Endothelial cell of umbilical vein (primary cell): Measurements from ENCODE around the gene CLIC4. TPM values are rescaled to one million over a fixed set of nuclear protein-coding genes. Genes with fewer than 3 reads are reported as not detected.

ENCODE experiments used
- BruUV-seq: library from RNA; stranded (reverse); fragments of 400-500 nt; replicated peaks from 2 replicates; lab custom pipeline; 2021; lab: Mats Ljungman, UMichigan
- CTCF ChIA-PET: fragments of 300-600, 350-600 bp; sonication (Branson Sonifier 250); formaldehyde crosslinking; loops from one replicate; lab custom pipeline; 2021; ENCODE audit warnings: antibody characterized with exemption, inconsistent platforms; lab: Charles Lee
- POLR2A ChIA-PET: fragments of 300-600, 350-600 bp; sonication (Branson Sonifier 250); formaldehyde crosslinking; loops from one replicate; lab custom pipeline; 2021; ENCODE audit warnings: antibody characterized with exemption, inconsistent platforms; lab: Charles Lee
- DNase-seq: peaks from one replicate; pipeline ENCODE4 v3.0.0-alpha.2; 2011; ENCODE audit warnings: low read depth, low spot score
- FAIRE-seq: peaks from 2 replicates; lab custom pipeline; 2011; peaks lifted over from hg19 to GRCh38; lab: Jason Lieb, UNC
- H2AFZ ChIP-seq: 2 replicates; pipeline ENCODE4 v1.6.0; 2012; ENCODE audit warnings: low read depth, low read length, control low read depth, inconsistent platforms
- H3K27ac ChIP-seq: 2 replicates; pipeline ENCODE4 v1.5.1; 2011; ENCODE audit warnings: low read depth, mild to moderate bottlenecking, control low read depth, low read length, moderate library complexity; ENCODE audit not compliant: insufficient read depth
- H3K27me3 ChIP-seq, 2 experiments: 2 replicates each; pipeline versions ENCODE4 v1.6.0 to v1.6.1; 2011; ENCODE audit warnings: low read length in 2 of 2, mixed read lengths in 1 of 2; ENCODE audit not compliant: control insufficient read depth in 2 of 2, insufficient read depth in 2 of 2
- H3K36me3 ChIP-seq, 2 experiments: 2 replicates in 1 of 2; 3 replicates in 1 of 2; pipeline ENCODE4 v1.5.1; 2011; ENCODE audit warnings: low read length in 2 of 2, mild to moderate bottlenecking in 1 of 2, moderate library complexity in 1 of 2; ENCODE audit not compliant: control insufficient read depth in 2 of 2, insufficient read depth in 2 of 2; ENCODE audit errors: extremely low read depth in 1 of 2
- H3K4me1 ChIP-seq: 3 replicates; pipeline ENCODE4 v1.5.1; 2011; ENCODE audit warnings: mild to moderate bottlenecking, low read length; ENCODE audit not compliant: control insufficient read depth, insufficient read depth; ENCODE audit errors: extremely low read depth
- H3K4me2 ChIP-seq: 2 replicates; pipeline ENCODE4 v1.6.1; 2011; ENCODE audit warnings: low read length, control low read depth, mixed read lengths; ENCODE audit not compliant: insufficient read depth
- H3K4me3 ChIP-seq, 3 experiments: fragments of 200-600 bp in 1 of 3; sonication (generic), shearing (Covaris generic) in 1 of 3; replicated peaks in 1 of 3; 2 replicates each; pipeline ENCODE4 v1.5.1; 2011 to 2016; ENCODE audit warnings: control low read depth in 3 of 3, low read length in 3 of 3, mild to moderate bottlenecking in 2 of 3, inconsistent platforms in 1 of 3, low read depth in 1 of 3, moderate library complexity in 1 of 3; ENCODE audit not compliant: insufficient read depth in 1 of 3
- H3K79me2 ChIP-seq: 2 replicates; pipeline ENCODE4 v1.6.0; 2012; ENCODE audit warnings: low read length, inconsistent platforms; ENCODE audit not compliant: control insufficient read depth, insufficient read depth
- H3K9ac ChIP-seq: replicated peaks from 2 replicates; pipeline ENCODE3; 2011; ENCODE audit warnings: low read length, control low read depth; ENCODE audit not compliant: insufficient read depth; ENCODE audit errors: extremely low read depth
- H3K9me1 ChIP-seq: replicated peaks from 3 replicates; pipeline ENCODE4 v1.6.0; 2011; ENCODE audit warnings: mild to moderate bottlenecking, low read length; ENCODE audit not compliant: control insufficient read depth, insufficient read depth; ENCODE audit errors: extremely low read depth
- H3K9me3 ChIP-seq: replicated peaks from 2 replicates; pipeline ENCODE4 v1.5.1; 2012; ENCODE audit warnings: low read length, inconsistent platforms; ENCODE audit not compliant: control insufficient read depth, insufficient read depth
- H4K20me1 ChIP-seq: replicated peaks from 2 replicates; pipeline ENCODE3; 2011; ENCODE audit warnings: mild to moderate bottlenecking, low read length; ENCODE audit not compliant: control insufficient read depth, insufficient read depth; ENCODE audit errors: extremely low read depth
- EZH2 ChIP-seq: IDR thresholded peaks from 2 replicates; pipeline ENCODE4 v1.6.1; 2012; ENCODE audit warnings: borderline replicate concordance, low read depth, mild to moderate bottlenecking, moderate library complexity, low read length, inconsistent platforms; ENCODE audit not compliant: severe bottlenecking
- FOS ChIP-seq: IDR thresholded peaks from 2 replicates; pipeline ENCODE4 v1.6.1; 2011; ENCODE audit warnings: mild to moderate bottlenecking, low read length, moderate library complexity, borderline replicate concordance; ENCODE audit not compliant: insufficient read depth
- GATA2 ChIP-seq: IDR thresholded peaks from 2 replicates; pipeline ENCODE4 v1.7.0; 2011; ENCODE audit warnings: low read depth, mild to moderate bottlenecking, moderate library complexity, mixed read lengths, low read length; ENCODE audit not compliant: insufficient read length, insufficient read depth
- JUN ChIP-seq: IDR thresholded peaks from 2 replicates; pipeline ENCODE4 v1.6.1; 2011; ENCODE audit warnings: borderline replicate concordance, low read depth; ENCODE audit not compliant: insufficient read length, insufficient read depth
- MYC ChIP-seq: IDR thresholded peaks from one replicate; pipeline ENCODE4 v1.6.1; 2011; ENCODE audit warnings: mild to moderate bottlenecking, low read depth, low read length
- POLR2A ChIP-seq: IDR thresholded peaks from 2 replicates; pipeline ENCODE4 v1.6.1; 2012; ENCODE audit warnings: low read depth, mild to moderate bottlenecking, control low read depth, low read length
- POLR2AphosphoS5 ChIP-seq: IDR thresholded peaks from 2 replicates; pipeline ENCODE4 v1.6.1; 2012; ENCODE audit warnings: low read depth, mild to moderate bottlenecking, control low read depth, low read length, moderate library complexity; ENCODE audit not compliant: insufficient read depth
- dilution Hi-C: fragments of 300-500 bp; cut with MboI; formaldehyde crosslinking; loops from one replicate; pipeline ENCODE4 v1.15.0; 2019; ENCODE audit warnings: low sequenced_read_pairs; ENCODE audit not compliant: extremely low pct_ligation_motif_present
- intact Hi-C: fragments of 100-400 bp; cut with micrococcal nuclease; formaldehyde crosslinking; loops from one replicate; pipeline ENCODE4 v1.10.0; 2022
- polyA plus RNA-seq, 4 experiments: library from polyadenylated mRNA; depleted of rRNA in 3 of 4; stranded (reverse) in 3 of 4; unstranded in 1 of 4; fragments of >200 nt; gene quantifications; 2 replicates each; pipeline versions ENCODE4 v1.2.1 to v1.2.3, GENCODE V29; 2011 to 2012; ENCODE audit warnings: missing spikeins in 1 of 4
- total RNA-seq: library from RNA; stranded (reverse); gene quantifications from 2 replicates; pipeline ENCODE4 v1.2.3, GENCODE V29; 2021
- TF ChIP-seq, protein P1 (sequence below), 2 donors: IDR thresholded peaks; 1 replicate in 1 of 2; 2 replicates in 1 of 2; pipeline ENCODE4 v1.5.1; 2011; ENCODE audit warnings: low read length in 2 of 2, mild to moderate bottlenecking in 2 of 2, moderate library complexity in 2 of 2, control low read depth in 1 of 2, inconsistent platforms in 1 of 2, low read depth in 1 of 2; ENCODE audit not compliant: insufficient read depth in 1 of 2; ENCODE audit errors: extremely low read depth in 1 of 2
- TF ChIP-seq, protein P2 (sequence below): IDR thresholded peaks from 2 replicates; pipeline ENCODE4 v1.6.1; 2011; ENCODE audit not compliant: insufficient read depth, insufficient read length

CLIC4 gene
- total and polyA plus RNA-seq, 2 donors (not counting 3 experiments of a cell fraction or from before 2014, with no cell fraction given) = 97.5 to 330 TPM

DNA sequence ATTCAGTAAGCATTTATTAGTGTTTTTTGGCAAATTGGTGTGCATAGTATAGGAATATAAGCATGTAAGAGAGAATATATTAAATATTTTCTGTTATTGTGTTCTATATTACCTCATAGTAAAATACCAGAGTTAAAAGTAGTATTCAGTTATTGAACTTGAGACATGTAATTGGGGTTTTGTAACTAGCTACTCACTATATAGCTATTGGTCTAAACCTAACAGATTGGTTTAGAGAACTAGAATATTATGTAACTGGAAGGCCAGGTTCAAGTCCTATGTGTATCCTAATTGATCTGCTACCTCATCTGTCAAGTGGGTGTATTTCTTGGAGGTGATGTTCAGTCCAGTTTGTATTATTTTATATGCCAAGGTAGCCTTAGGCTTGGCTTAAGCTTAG is 26.3 kb downstream of the CLIC4 start:
- Histone ChIP-seq H3K27me3 (no peaks in the 10 kb centered on the region), H3K79me2 (peaks cover 92% of the 10 kb centered on the region), H3K4me3 (no peak overlapping the region), H3K27ac (no peak overlapping the region), H4K20me1 (no peaks in the 10 kb centered on the region), H3K4me2 (peak overlapping the region; percentile 86), H3K9ac (peak overlapping the region; percentile 93), H3K36me3 (peaks cover 2% of the 10 kb centered on the region in 2 experiments), H3K4me1 (peaks cover 41% of the 10 kb centered on the region), H2AFZ (no peak overlapping the region), H3K9me1 (no peaks in the 10 kb centered on the region), H3K9me3 (no peaks in the 10 kb centered on the region)
- no peak for FAIRE-seq
- ChIA-PET POLR2A (no interaction called here), CTCF (interaction anchor here (0.7 to 6.3 kb wide), 3 partner anchors 59 to 83 kb away, joined by 3 to 40 read pairs (median 7); no protein-coding TSS in a partner anchor)
- TF ChIP-seq EZH2 (no peak), JUN (no peak), MYC (no peak)
- TF ChIP-seq, protein P1, sequence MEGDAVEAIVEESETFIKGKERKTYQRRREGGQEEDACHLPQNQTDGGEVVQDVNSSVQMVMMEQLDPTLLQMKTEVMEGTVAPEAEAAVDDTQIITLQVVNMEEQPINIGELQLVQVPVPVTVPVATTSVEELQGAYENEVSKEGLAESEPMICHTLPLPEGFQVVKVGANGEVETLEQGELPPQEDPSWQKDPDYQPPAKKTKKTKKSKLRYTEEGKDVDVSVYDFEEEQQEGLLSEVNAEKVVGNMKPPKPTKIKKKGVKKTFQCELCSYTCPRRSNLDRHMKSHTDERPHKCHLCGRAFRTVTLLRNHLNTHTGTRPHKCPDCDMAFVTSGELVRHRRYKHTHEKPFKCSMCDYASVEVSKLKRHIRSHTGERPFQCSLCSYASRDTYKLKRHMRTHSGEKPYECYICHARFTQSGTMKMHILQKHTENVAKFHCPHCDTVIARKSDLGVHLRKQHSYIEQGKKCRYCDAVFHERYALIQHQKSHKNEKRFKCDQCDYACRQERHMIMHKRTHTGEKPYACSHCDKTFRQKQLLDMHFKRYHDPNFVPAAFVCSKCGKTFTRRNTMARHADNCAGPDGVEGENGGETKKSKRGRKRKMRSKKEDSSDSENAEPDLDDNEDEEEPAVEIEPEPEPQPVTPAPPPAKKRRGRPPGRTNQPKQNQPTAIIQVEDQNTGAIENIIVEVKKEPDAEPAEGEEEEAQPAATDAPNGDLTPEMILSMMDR (IDR thresholded peaks at IDR 0.05; ENCODE audit: extremely low read depth in 1 of 2, insufficient read depth in 1 of 2, low read depth in 1 of 2, low read length in 2 of 2) = no peak
- intact Hi-C loops (no loop called here), dilution Hi-C loops (no loop called here)
- no TSS peak for BruUV-seq
- DNase-seq = no peak

DNA sequence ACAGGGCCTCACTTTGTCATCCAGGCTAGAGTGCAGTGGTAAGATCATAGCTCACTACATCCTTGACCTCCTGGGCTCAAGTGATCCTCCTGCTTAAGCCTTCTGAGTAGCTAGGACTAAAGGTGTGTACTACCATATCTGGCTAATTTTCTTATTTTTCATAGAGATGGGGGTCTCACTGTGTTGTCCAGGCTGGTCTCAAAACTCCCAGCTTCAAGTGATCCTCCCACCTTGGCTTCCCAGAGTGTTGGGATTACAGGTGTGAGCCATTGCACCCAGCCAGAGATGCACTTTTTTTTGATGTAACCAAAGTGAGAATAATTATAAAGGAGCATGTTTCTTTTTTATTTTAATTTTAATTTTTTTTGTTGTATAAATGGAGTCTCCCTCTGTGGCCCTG is 28.4 kb downstream of the CLIC4 start:
- no peaks in the 10 kb centered on the region for H3K9me3 ChIP-seq
- CTCF ChIA-PET = interaction anchor here (0.7 to 3.3 kb wide), 4 partner anchors 19 to 85 kb away, joined by 3 to 15 read pairs (median 4); no protein-coding TSS in a partner anchor
- no peak overlapping the region for H2AFZ ChIP-seq
- no peak overlapping the region for H3K27ac ChIP-seq
- H3K79me2 ChIP-seq = peaks cover 93% of the 10 kb centered on the region
- POLR2A ChIA-PET = no interaction called here
- H3K27me3 ChIP-seq = no peaks in the 10 kb centered on the region
- H4K20me1 ChIP-seq = no peaks in the 10 kb centered on the region
- H3K4me3 ChIP-seq = no peak overlapping the region
- H3K4me2 ChIP-seq = no peak overlapping the region
- FAIRE-seq (no peak), DNase-seq (no peak)
- dilution Hi-C loops (no loop called here), intact Hi-C loops (no loop called here)
- no TSS peak for BruUV-seq
- H3K9ac ChIP-seq = no peak overlapping the region
- H3K9me1 ChIP-seq = peaks cover 4% of the 10 kb centered on the region
- H3K4me1 ChIP-seq = peaks cover 34% of the 10 kb centered on the region
- H3K36me3 ChIP-seq = peaks cover 2% of the 10 kb centered on the region in 2 experiments
- no peak for TF ChIP-seq POLR2AphosphoS5
- TF ChIP-seq GATA2 = no peak
- no peak for TF ChIP-seq EZH2
- TF ChIP-seq, protein P1 (IDR thresholded peaks at IDR 0.05; ENCODE audit: extremely low read depth in 1 of 2, insufficient read depth in 1 of 2, low read depth in 1 of 2, low read length in 2 of 2) = no peak
- TF ChIP-seq, protein P2, sequence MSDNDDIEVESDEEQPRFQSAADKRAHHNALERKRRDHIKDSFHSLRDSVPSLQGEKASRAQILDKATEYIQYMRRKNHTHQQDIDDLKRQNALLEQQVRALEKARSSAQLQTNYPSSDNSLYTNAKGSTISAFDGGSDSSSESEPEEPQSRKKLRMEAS = no peak
- TF ChIP-seq FOS = no peak
- no peak for TF ChIP-seq MYC
- TF ChIP-seq JUN = no peak
- TF ChIP-seq POLR2A = no peak
